NCI-H510A (cell line): ENCODE measurements around the gene MYOG.

Experiments used
- DNase-seq: peaks from one replicate; lab custom pipeline; 2025; lab: John Stamatoyannopoulos, UW

Gene MYOG

DNA sequence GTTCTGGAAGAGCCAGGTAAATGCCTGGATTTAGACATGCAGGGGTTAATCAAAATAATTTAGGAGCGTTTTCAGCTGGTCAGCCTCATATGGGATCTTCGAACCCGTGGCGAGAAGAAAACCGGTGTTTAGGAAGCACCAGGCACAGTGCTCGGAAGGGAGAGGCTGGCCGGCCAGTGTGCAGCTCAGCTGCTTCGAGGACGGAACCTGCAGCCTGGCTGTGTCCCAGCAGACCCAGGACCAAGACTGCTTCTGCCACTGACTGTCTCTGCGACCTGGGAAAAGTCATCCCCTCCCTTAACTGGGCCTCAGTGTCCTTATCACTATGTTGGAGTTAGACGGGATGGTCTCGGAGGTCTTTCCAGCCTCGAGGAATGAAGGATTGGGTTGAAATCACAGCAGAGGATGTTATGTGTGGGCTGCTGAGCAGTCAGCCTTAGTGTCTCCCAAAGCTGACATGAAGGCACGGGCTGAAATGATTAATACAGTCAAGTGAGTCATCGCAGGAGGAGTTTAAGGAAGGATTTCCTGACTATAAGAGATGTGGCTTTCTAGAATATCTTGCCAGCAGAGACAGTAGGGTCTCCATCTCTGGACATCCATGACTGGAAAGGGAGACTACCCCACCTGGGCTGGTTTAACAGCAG lies 38.7 kb downstream of the MYOG start:
- DNase-seq, result no peak

GRCh38 chr1:203045821-203046594 lies 39.8 kb downstream of the MYOG start:
- no peak for DNase-seq

DNA sequence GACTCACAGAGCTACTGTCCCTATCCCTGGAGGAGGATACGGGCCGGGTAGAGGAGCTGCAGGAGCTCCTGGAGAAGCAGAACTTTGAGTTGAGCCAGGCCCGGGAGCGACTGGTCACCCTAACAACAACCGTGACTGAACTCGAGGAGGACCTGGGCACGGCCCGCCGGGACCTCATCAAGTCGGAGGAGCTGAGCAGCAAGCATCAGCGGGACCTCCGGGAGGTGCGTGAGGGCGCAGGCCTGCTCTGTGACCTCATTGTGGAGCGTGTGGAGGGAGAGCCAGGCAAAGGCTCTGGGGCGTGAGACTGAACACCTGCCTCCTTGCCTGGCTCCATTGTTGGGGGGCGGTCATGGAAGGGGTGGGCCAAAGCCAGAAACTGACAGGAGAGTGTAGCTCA lies 40.5 kb downstream of the MYOG start:
- DNase-seq, result no peak

DNA sequence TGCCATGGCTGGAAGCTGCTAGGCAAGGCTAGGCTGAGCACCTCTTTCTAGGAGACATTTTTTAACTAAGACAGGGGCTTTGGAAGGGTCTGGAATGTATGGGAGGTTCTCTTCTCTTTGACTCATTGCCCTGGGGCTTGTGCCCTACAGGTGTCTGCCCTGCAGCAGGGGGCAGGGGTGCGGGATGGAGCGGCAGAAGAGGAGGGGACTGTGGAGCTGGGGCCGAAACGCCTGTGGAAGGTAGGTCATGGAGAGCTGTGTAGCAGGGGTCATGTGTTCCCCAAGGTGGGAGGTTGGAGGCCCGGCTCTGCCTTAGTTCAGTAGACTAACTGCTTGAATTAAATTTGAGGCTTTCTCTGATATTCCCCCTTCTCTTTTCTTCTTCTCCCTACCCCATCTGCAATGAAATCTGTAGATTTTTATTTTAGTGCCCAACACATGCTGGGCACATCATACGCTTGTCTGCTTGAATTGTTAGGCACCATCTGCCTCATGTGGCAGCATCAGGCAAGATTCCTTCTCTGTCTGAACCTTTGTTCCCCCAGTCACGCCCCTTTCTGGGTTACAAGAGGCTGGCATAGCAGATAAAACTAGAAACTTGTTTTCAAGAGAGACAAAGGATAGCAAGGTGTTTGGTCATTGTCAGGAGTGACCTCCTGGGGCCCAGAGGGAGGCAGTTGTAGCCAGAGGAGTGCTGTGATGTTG lies 41.1 kb downstream of the MYOG start:
- no peak for DNase-seq

- DNase-seq, result no peak
Measured at GRCh38 chr1:203043830-203044545, 41.8 kb downstream of the MYOG start.

DNA sequence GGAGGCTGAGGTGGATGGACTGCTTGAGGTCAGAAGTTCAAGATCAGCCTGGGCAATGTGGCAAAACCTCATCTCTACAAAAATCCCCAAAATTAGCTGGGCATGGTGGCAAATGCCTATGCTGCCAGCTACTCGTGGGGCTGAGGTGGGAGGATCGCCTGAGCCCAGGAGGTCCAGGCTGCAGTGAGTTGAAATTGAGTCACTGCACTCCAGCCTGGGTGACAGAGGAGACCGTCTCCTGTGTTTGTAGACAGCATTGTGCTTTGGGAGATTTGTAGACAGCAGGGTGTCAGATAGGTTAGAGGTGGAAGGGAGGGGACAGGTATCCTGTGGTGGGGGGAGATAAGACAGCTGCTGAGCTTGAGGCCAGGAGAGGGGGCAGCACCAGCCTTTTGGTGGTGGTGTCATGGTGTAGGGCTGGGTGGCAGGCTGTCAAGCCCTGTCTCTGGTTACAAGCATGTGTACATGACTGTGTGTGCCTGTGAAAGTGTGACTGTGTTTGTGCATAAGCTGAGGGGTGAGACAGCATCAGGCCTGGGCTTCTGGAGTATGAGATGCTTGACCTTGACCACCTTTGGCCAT lies 44.4 kb downstream of the MYOG start:
- DNase-seq, result no peak

DNA sequence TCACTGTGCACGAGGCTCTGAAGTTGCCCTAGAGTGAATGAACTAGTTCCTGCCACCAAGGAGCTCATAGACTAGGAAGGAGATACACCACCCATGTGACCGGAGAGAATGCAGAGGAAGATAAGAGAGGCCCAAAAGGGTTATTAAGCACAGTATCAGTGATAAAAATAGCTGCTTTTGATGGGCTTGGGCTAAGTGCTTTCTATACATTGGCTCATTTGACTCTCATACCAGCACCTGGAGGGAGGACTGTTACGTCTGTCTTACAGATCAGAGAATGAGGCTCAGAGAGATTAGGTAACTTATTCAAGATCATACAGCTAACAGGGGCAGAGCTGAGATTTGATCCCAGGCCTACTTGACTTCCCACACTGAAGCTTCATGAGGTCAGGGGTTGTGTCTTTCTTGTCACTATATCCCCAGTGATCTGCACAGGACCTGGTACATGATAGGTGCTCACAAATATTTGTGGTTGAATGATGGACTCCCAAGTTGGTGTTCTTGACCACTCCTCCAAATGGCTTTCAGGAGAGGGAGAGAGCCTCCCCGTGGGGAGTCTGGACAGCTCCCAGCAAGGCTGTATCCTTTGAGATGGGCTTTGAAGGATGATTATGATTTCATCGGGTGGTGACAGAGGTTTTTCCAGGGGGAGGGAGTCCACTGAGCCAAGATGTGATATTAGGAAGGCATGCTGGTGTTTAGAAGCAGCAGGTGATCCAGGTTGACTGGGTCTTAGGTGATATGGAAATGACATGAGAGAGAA lies 45.1 kb downstream of the MYOG start:
- DNase-seq, result no peak

GRCh38 chr1:203039609-203040512 lies 46.0 kb downstream of the MYOG start:
- DNase-seq, result no peak

- DNase-seq, result peak; percentile 41
Measured at GRCh38 chr1:203038891-203039608, 46.8 kb downstream of the MYOG start.

GRCh38 chr1:203038217-203038741 lies 47.5 kb downstream of the MYOG start:
- no peak for DNase-seq

DNA sequence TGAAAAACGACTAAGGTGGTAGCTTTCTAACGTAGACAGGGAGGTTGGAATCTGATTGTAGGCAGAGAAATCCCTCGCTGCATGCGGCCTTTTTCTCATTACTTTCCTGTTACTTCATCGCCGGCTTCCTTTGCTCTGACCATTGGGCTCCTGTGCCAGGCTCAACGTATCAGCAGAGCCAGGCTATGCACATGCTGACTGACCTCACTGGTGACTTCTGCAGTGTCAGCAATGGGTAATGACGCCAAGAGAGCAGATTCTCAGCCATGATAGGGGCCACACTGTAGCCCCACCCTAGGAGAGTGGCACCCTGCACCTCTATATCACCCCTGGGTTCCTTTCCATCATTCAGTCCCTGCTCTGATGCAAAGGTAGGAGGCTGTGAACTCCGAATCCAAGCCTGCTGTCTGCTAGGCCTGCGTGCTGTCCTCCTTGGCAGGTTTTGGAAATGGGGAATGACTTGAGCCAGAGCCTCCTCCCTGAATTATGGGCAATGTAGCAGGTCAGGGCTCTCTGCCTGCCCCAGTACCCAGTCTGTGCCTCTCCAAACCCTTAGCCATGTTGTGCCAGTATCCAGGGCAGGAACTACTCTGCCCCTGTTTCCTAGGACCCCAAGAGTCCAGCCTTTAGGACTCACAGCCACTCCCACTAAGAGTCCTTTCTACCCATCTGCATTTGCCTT lies 48.2 kb downstream of the MYOG start:
- no peak for DNase-seq

- DNase-seq, result no peak
Measured at GRCh38 chr1:203036537-203036936, 49.3 kb downstream of the MYOG start.

DNA sequence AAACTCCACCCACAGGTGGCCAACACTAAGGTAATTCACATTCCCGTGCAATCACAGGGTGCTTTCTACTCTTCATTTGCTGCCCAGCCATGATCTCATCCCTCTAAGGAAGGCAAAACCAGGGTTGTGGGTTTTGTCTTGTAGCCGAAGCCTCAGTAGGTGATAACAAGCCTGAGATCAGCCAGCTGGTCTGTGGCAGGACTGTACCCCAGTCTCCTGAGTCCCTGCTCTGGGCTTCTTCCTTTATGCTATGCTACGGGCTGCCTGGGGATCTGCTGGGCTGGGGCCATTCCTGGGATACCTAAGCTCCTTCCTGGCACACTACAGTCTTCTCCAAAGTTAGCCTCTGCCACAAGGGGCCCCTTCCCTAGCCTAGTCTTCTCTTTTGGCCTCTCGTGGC lies 49.7 kb downstream of the MYOG start:
- no peak for DNase-seq

DNA sequence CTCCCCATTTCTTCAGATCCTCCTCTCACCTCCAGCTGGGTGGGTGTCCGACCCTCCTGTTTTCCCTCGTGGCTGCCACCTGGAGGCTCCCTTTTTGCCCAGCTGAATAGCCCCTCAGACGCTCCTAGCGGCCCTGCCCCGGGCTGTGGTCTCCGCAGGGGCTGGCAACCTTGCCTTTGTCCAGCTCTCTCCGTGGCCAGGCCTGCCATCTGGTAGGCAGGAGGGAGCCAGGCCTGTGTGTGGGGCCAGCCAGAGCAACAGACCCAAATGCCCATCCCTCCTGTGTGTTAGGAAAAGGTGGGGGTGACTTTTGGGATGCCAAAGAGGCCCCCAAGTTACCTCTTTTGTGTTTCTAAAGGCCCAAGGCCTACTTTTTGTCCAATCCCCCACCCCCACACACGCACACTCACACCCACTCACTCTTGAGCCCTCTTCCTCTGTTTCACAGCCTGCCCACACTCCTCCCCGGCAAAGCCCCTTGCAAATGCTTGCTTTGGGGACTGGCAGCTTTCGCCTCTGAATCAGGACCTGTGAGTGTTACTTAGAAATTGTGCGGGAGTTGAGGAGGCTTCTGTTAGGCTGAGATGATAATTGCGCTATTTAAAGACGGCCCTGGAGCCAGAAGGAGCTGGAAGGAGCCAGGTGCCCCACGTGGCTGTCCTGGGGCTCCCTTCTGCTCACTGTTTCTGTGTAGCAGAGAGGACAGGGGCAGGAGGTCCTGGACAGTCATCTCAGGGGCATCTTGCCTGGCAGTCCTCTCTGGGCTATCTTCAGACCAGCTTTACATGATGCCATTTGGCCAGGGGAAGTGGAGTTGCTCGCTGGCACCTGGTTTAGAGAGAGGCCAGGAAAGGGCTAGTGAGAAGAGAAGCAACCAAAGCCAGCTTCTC lies 50.5 kb downstream of the MYOG start:
- no peak for DNase-seq

- no peak for DNase-seq
Measured at GRCh38 chr1:203034422-203035110, 51.2 kb downstream of the MYOG start.

GRCh38 chr1:203033917-203034316 lies 51.9 kb downstream of the MYOG start:
- no peak for DNase-seq

GRCh38 chr1:203033287-203033686 lies 52.5 kb downstream of the MYOG start:
- DNase-seq, result no peak
